ENCODE measurements around the gene USP33. TPM values are rescaled to one million over a fixed set of nuclear protein-coding genes. Genes with fewer than 3 reads are reported as not detected.

The USP33 gene
- polyA plus RNA-seq, 3 donors, result 13.0 to 49.3 (median 33.5) TPM

Other genes starting within 250 kb of the USP33 start
- gene ZZZ3, start 77.2 kb downstream of the USP33 start, polyA plus RNA-seq, result 10 to 100 TPM in 1 of 3 donors, 1 to 10 TPM in 2; 7.8 to 10.0 (median 9.3) TPM
- gene MIGA1, start 19.8 kb upstream of the USP33 start, polyA plus RNA-seq, result 1 to 10 TPM; 3.5 to 5.3 (median 3.8) TPM
- gene NEXN, start 128.8 kb upstream of the USP33 start, polyA plus RNA-seq, result 10 to 100 TPM in 2 of 3 donors, 1 to 10 TPM in 1; 2.6 to 44.6 (median 11.3) TPM
- 10 to 100 TPM; 23.8 to 54.7 (median 33.4) TPM for gene FUBP1, start 219.2 kb upstream of the USP33 start, polyA plus RNA-seq
- gene DNAJB4, start 245.1 kb upstream of the USP33 start, polyA plus RNA-seq, result 10 to 100 TPM; 10.9 to 28.8 (median 26.0) TPM